ENCODE results near the gene LYSMD1. TPM values are rescaled to one million over a fixed set of nuclear protein-coding genes. Genes with fewer than 3 reads are reported as not detected.

LYSMD1 gene
- total RNA-seq, 1 experiment from 2014 or later, result 6.7 TPM

DNA sequence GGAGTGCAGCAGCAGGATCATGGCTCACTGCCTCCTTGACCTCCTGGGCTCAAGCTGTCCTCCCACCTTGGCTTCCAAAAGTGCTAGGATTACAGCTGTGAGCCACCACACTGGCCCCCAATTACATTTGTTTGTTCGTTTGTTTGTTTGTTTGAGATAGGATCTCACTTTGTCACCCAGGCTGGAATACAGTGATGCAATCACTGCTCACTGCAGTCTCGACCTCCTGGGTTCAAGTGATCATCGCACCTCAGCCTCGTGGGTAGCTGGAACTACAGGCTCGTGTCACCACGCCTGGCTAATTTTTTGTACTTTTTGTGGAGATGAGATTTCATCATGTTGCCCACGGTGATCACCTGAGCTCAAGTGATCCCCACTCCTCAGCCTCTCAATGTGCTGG is 26.3 kb upstream of the LYSMD1 start:
- H2AFZ ChIP-seq (ENCODE audit: low read length), result no peak overlapping the region
- H3K27me3 ChIP-seq (ENCODE audit: insufficient read depth, low read length), result no peaks in the 10 kb centered on the region
- Mint-ChIP-seq H3K4me3 (peak overlapping the region in 1 of 2 experiments; percentile 47; a peak in 1 of 5 replicates), H3K27ac (no peak overlapping the region), H3K4me1 (peaks cover 6 to 15% of the 10 kb centered on the region in 2 experiments), H3K27me3 (ENCODE audit: low read depth) (peaks cover 4% of the 10 kb centered on the region; the same call in 1 of the 2 replicates), H3K9me3 (no peaks in the 10 kb centered on the region; a peak in 1 of 5 replicates), H3K36me3 (ENCODE audit: insufficient read depth in 1 of 3, low read depth in 3 of 3) (peaks cover 0 to 4% (median 0%) of the 10 kb centered on the region in 3 experiments; a peak in 1 of 7 replicates)
- no peak overlapping the region for H4K91ac ChIP-seq (ENCODE audit: insufficient read length, low read depth, low read length)
- H2BK5ac ChIP-seq (ENCODE audit: insufficient read length, low read length), result no peak overlapping the region
- H3K23ac ChIP-seq (ENCODE audit: insufficient read length, low read depth, low read length), result no peak overlapping the region
- no peak overlapping the region for H3K14ac ChIP-seq (ENCODE audit: insufficient read depth, low read length)
- no peak overlapping the region for H2BK12ac ChIP-seq (ENCODE audit: insufficient read length, low read depth, low read length)
- H3K9ac ChIP-seq (ENCODE audit: extremely low read depth, insufficient read length, low read length), result no peak overlapping the region
- TF ChIP-seq, protein P1, sequence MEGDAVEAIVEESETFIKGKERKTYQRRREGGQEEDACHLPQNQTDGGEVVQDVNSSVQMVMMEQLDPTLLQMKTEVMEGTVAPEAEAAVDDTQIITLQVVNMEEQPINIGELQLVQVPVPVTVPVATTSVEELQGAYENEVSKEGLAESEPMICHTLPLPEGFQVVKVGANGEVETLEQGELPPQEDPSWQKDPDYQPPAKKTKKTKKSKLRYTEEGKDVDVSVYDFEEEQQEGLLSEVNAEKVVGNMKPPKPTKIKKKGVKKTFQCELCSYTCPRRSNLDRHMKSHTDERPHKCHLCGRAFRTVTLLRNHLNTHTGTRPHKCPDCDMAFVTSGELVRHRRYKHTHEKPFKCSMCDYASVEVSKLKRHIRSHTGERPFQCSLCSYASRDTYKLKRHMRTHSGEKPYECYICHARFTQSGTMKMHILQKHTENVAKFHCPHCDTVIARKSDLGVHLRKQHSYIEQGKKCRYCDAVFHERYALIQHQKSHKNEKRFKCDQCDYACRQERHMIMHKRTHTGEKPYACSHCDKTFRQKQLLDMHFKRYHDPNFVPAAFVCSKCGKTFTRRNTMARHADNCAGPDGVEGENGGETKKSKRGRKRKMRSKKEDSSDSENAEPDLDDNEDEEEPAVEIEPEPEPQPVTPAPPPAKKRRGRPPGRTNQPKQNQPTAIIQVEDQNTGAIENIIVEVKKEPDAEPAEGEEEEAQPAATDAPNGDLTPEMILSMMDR (conservative IDR thresholded peaks at IDR 0.05), result no peak
- H3K79me1 ChIP-seq (ENCODE audit: insufficient read depth, low read depth, low read length, poor library complexity, severe bottlenecking), result no peaks in the 10 kb centered on the region
- H3K56ac ChIP-seq (ENCODE audit: insufficient read length, low read depth, low read length), result no peak overlapping the region
- no peak overlapping the region for H2BK20ac ChIP-seq (ENCODE audit: low read depth, low read length, poor library complexity, severe bottlenecking)
- H3K9me3 ChIP-seq (ENCODE audit: control insufficient read depth, low read depth, low read length), result no peaks in the 10 kb centered on the region
- peaks cover 12% of the 10 kb centered on the region; the same call in 1 of the 2 replicates for H3K79me2 ChIP-seq (ENCODE audit: insufficient read depth, low read length)
- no peak overlapping the region for H3K4me2 ChIP-seq (ENCODE audit: insufficient read depth, insufficient read length, low read length)
- no peak for DNase-seq
- H4K5ac ChIP-seq (ENCODE audit: insufficient read length, low read depth, low read length), result no peak overlapping the region
- no peak overlapping the region for H3T11ph ChIP-seq (ENCODE audit: low read length)
- no peak overlapping the region for H2AK5ac ChIP-seq (ENCODE audit: insufficient read length, low read length)
- no peak overlapping the region for H3K18ac ChIP-seq (ENCODE audit: insufficient read length, low read depth, low read length)
- H2BK15ac ChIP-seq (ENCODE audit: low read depth, low read length), result no peak overlapping the region
- H3K4me1 ChIP-seq (ENCODE audit: insufficient read depth, low read length), result no peaks in the 10 kb centered on the region
- H2BK120ac ChIP-seq (ENCODE audit: low read depth, low read length, poor library complexity, severe bottlenecking), result no peak overlapping the region
- H3K4ac ChIP-seq (ENCODE audit: low read depth, low read length), result no peak overlapping the region
- H4K20me1 ChIP-seq (ENCODE audit: control insufficient read depth, insufficient read depth, insufficient read length), result no peaks in the 10 kb centered on the region
- no peak overlapping the region for H4K8ac ChIP-seq (replicated peaks; ENCODE audit: insufficient read length, low read depth, low read length)
- no peak overlapping the region for H3K27ac ChIP-seq (ENCODE audit: insufficient read length, low read depth, low read length)
- no CpG with 5 or more reads among the region's 7 CpGs for WGBS (ENCODE audit: extremely low coverage, insufficient read length, low lambda C conversion rate)
- H3K23me2 ChIP-seq (ENCODE audit: insufficient read length, low read depth, low read length, poor library complexity, severe bottlenecking), result peaks cover 4% of the 10 kb centered on the region

All from H9 (cell line).